MCF 10A (cell line): ENCODE results near the gene ADD3. TPM values are rescaled to one million over a fixed set of nuclear protein-coding genes. Genes with fewer than 3 reads are reported as not detected.

Source experiments
- BruUV-seq: library from RNA; stranded (reverse); fragments of 400-500 nt; replicated peaks from 2 replicates; lab custom pipeline; 2021; lab: Mats Ljungman, UMichigan
- CTCF ChIA-PET: fragments of 300-600 bp; sonication (Branson Sonifier 250); formaldehyde crosslinking; extraction: SDS; loops from one replicate; lab custom pipeline; 2021; ENCODE audit warnings: antibody characterized with exemption, inconsistent platforms; lab: Yijun Ruan, JAX
- POLR2A ChIA-PET: fragments of 300-600, 350-650 bp; sonication (Branson Sonifier 250); formaldehyde crosslinking; extraction: SDS; loops from one replicate; lab custom pipeline; 2020; ENCODE audit warnings: antibody characterized with exemption, inconsistent platforms; lab: Yijun Ruan, JAX
- DNase-seq: peaks from one replicate; pipeline ENCODE4 v3.0.0-alpha.2; 2018; ENCODE audit not compliant: unreplicated experiment
- H3K27ac Mint-ChIP-seq: one replicate; pipeline ENCODE4 v1.8.0; 2022; ENCODE audit warnings: mild to moderate bottlenecking, low read depth, mixed read lengths; ENCODE audit not compliant: unreplicated experiment
- H3K27me3 Mint-ChIP-seq: one replicate; pipeline ENCODE4 v1.8.0; 2022; ENCODE audit warnings: mixed read lengths; ENCODE audit not compliant: insufficient read depth, unreplicated experiment
- H3K36me3 Mint-ChIP-seq: one replicate; pipeline ENCODE4 v1.8.0; 2022; ENCODE audit warnings: mild to moderate bottlenecking, moderate library complexity, mixed read lengths; ENCODE audit not compliant: insufficient read depth, unreplicated experiment
- H3K4me1 Mint-ChIP-seq: one replicate; pipeline ENCODE4 v1.8.0; 2022; ENCODE audit warnings: mixed read lengths; ENCODE audit not compliant: insufficient read depth, unreplicated experiment
- H3K4me3 Mint-ChIP-seq: one replicate; pipeline ENCODE4 v1.8.0; 2022; ENCODE audit warnings: mild to moderate bottlenecking, moderate library complexity, mixed read lengths; ENCODE audit not compliant: unreplicated experiment
- H3K9me3 Mint-ChIP-seq: one replicate; pipeline ENCODE4 v1.8.0; 2022; ENCODE audit warnings: mixed read lengths; ENCODE audit not compliant: unreplicated experiment
- CTCF ChIP-seq: fragments of 200-600 bp; IDR thresholded peaks from one replicate; pipeline ENCODE4 v1.8.0; 2022; ENCODE audit warnings: antibody characterized with exemption, mild to moderate bottlenecking; ENCODE audit not compliant: unreplicated experiment
- intact Hi-C: fragments of 100-400 bp; cut with micrococcal nuclease; formaldehyde crosslinking; loops from 2 replicates; pipeline ENCODE4 v1.14.1; 2022
- total RNA-seq: library from RNA; stranded (reverse); gene quantifications from 2 replicates; pipeline ENCODE4 v1.2.3, GENCODE V29; 2022

The ADD3 gene
- total RNA-seq, 1 experiment from 2014 or later: 14.5 TPM

GRCh38 chr10:110103921-110104461 lies 96.2 kb downstream of the ADD3 start:
- ChIA-PET CTCF (interaction anchor here (0.7 to 2.4 kb wide), 2 partner anchors 196 to 220 kb away, joined by 3 to 5 read pairs; no protein-coding TSS in a partner anchor), POLR2A (no interaction called here)
- intact Hi-C loops: no loop called here
- Mint-ChIP-seq H3K27me3 (no peaks in the 10 kb centered on the region), H3K27ac (no peak overlapping the region), H3K36me3 (no peaks in the 10 kb centered on the region), H3K9me3 (no peaks in the 10 kb centered on the region), H3K4me3 (no peak overlapping the region), H3K4me1 (no peaks in the 10 kb centered on the region)
- BruUV-seq: no TSS peak
- no peak for TF ChIP-seq CTCF
- no peak for DNase-seq

GRCh38 chr10:110105873-110106272 lies 98.1 kb downstream of the ADD3 start:
- POLR2A ChIA-PET: interaction anchor here (0.7 kb wide), 1 partner anchor 9 kb away, joined by 5 read pairs; no protein-coding TSS in a partner anchor
- DNase-seq: no peak
- no peak for TF ChIP-seq CTCF
- Mint-ChIP-seq H3K4me1 (no peaks in the 10 kb centered on the region), H3K27me3 (no peaks in the 10 kb centered on the region), H3K4me3 (no peak overlapping the region), H3K27ac (no peak overlapping the region), H3K36me3 (no peaks in the 10 kb centered on the region), H3K9me3 (no peaks in the 10 kb centered on the region)
- CTCF ChIA-PET: interaction anchor here (0.6 to 2.4 kb wide), 3 partner anchors 51 to 222 kb away, joined by 3 to 5 read pairs (median 3); no protein-coding TSS in a partner anchor
- no TSS peak for BruUV-seq
- intact Hi-C loops: no loop called here

GRCh38 chr10:110107430-110107829 lies 99.6 kb downstream of the ADD3 start:
- intact Hi-C loops: no loop called here
- DNase-seq: no peak
- Mint-ChIP-seq H3K36me3 (no peaks in the 10 kb centered on the region), H3K9me3 (no peaks in the 10 kb centered on the region), H3K4me3 (no peak overlapping the region), H3K27me3 (no peaks in the 10 kb centered on the region), H3K4me1 (no peaks in the 10 kb centered on the region), H3K27ac (no peak overlapping the region)
- BruUV-seq: no TSS peak
- ChIA-PET CTCF (no interaction called here), POLR2A (no interaction called here)
- no peak for TF ChIP-seq CTCF

- CTCF ChIA-PET: interaction anchor here (0.7 kb wide), 1 partner anchor 21 kb away, joined by 3 read pairs; no protein-coding TSS in a partner anchor
- TF ChIP-seq CTCF: no peak
- no peaks in the 10 kb centered on the region for H3K36me3 Mint-ChIP-seq
- no peak for DNase-seq
- no peak overlapping the region for H3K27ac Mint-ChIP-seq
- no peaks in the 10 kb centered on the region for H3K4me1 Mint-ChIP-seq
- POLR2A ChIA-PET: interaction anchor here (0.9 kb wide), 1 partner anchor 11 kb away, joined by 5 read pairs; no protein-coding TSS in a partner anchor
- intact Hi-C loops: no loop called here
- H3K27me3 Mint-ChIP-seq: no peaks in the 10 kb centered on the region
- no peaks in the 10 kb centered on the region for H3K9me3 Mint-ChIP-seq
- H3K4me3 Mint-ChIP-seq: no peak overlapping the region
- no TSS peak for BruUV-seq
Measured at GRCh38 chr10:110107887-110108286, 100.1 kb downstream of the ADD3 start.
